Measurements from ENCODE around the gene PACS2.

DNA sequence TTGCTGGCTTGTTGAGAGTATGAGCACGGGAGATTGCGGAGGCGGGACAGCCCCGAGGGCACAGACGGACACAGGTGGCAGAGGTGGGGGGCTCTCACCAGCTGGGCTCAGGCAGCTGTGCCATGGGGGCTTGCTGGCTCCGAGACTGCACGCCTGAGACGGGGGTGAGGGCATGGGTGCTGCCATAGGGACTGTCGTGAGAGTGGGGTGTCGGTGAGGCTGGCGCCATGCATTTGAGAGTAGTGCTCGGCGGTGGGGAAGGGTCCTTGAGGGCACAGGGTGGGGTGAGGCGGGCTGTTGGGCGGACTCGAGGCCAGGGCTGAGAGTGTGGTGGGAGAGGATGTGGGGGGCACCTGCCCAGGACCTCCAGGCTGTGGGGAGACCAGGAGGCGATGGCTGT is 43.1 kb downstream of the PACS2 start:
- no peak for TF ChIP-seq POLR2AphosphoS5 (IDR thresholded peaks at IDR 0.05; ENCODE audit: low read depth, low read length)
- TF ChIP-seq, protein P1, sequence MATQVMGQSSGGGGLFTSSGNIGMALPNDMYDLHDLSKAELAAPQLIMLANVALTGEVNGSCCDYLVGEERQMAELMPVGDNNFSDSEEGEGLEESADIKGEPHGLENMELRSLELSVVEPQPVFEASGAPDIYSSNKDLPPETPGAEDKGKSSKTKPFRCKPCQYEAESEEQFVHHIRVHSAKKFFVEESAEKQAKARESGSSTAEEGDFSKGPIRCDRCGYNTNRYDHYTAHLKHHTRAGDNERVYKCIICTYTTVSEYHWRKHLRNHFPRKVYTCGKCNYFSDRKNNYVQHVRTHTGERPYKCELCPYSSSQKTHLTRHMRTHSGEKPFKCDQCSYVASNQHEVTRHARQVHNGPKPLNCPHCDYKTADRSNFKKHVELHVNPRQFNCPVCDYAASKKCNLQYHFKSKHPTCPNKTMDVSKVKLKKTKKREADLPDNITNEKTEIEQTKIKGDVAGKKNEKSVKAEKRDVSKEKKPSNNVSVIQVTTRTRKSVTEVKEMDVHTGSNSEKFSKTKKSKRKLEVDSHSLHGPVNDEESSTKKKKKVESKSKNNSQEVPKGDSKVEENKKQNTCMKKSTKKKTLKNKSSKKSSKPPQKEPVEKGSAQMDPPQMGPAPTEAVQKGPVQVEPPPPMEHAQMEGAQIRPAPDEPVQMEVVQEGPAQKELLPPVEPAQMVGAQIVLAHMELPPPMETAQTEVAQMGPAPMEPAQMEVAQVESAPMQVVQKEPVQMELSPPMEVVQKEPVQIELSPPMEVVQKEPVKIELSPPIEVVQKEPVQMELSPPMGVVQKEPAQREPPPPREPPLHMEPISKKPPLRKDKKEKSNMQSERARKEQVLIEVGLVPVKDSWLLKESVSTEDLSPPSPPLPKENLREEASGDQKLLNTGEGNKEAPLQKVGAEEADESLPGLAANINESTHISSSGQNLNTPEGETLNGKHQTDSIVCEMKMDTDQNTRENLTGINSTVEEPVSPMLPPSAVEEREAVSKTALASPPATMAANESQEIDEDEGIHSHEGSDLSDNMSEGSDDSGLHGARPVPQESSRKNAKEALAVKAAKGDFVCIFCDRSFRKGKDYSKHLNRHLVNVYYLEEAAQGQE (IDR thresholded peaks at IDR 0.05; ENCODE audit: insufficient read depth in 1 of 2, low read depth in 2 of 2, low read length in 1 of 2), result no peak
- TF ChIP-seq, protein P2, sequence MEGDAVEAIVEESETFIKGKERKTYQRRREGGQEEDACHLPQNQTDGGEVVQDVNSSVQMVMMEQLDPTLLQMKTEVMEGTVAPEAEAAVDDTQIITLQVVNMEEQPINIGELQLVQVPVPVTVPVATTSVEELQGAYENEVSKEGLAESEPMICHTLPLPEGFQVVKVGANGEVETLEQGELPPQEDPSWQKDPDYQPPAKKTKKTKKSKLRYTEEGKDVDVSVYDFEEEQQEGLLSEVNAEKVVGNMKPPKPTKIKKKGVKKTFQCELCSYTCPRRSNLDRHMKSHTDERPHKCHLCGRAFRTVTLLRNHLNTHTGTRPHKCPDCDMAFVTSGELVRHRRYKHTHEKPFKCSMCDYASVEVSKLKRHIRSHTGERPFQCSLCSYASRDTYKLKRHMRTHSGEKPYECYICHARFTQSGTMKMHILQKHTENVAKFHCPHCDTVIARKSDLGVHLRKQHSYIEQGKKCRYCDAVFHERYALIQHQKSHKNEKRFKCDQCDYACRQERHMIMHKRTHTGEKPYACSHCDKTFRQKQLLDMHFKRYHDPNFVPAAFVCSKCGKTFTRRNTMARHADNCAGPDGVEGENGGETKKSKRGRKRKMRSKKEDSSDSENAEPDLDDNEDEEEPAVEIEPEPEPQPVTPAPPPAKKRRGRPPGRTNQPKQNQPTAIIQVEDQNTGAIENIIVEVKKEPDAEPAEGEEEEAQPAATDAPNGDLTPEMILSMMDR (IDR thresholded peaks at IDR 0.05), result no peak
- no peak for TF ChIP-seq TCF7L2 (IDR thresholded peaks at IDR 0.05; ENCODE audit: low read depth, low read length)
